GM23338 (cell line): Measurements from ENCODE around the gene TRDN.

Source experiments
- CREB1 ChIP-seq: fragments of 250-450 bp; sonication (Bioruptor Pico); IDR thresholded peaks from 2 replicates; pipeline ENCODE4 v1.5.0; 2020; ENCODE audit warnings: low read depth, mild to moderate bottlenecking, moderate library complexity
- EZH2 ChIP-seq: fragments of 200-600 bp; sonication (generic); IDR thresholded peaks from one replicate; pipeline ENCODE4 v1.8.0; 2017; ENCODE audit warnings: antibody characterized with exemption, mild to moderate bottlenecking, low read depth; ENCODE audit not compliant: unreplicated experiment
- EZH2phosphoT487 ChIP-seq: fragments of 200-600 bp; sonication (generic); IDR thresholded peaks from one replicate; pipeline ENCODE4 v1.8.1; 2018; ENCODE audit warnings: antibody characterized with exemption; ENCODE audit not compliant: unreplicated experiment
- JUNB ChIP-seq: IDR thresholded peaks from one replicate; pipeline ENCODE4 v1.6.1; 2016; ENCODE audit warnings: antibody characterized with exemption; ENCODE audit not compliant: unreplicated experiment
- POLR2AphosphoS5 ChIP-seq: IDR thresholded peaks from 2 replicates; pipeline ENCODE4 v1.6.1; 2016; ENCODE audit warnings: antibody characterized with exemption, low read depth
- STAT1 ChIP-seq: IDR thresholded peaks from one replicate; pipeline ENCODE4 v1.6.1; 2016; ENCODE audit warnings: antibody characterized with exemption; ENCODE audit not compliant: unreplicated experiment
- ZNF114 ChIP-seq: fragments of 250-450 bp; sonication (Bioruptor Pico); IDR thresholded peaks from 2 replicates; pipeline ENCODE4 v1.5.0; 2020; ENCODE audit warnings: mild to moderate bottlenecking, moderate library complexity
- TF ChIP-seq, protein P1 (sequence below), 2 experiments: fragments of 200-600 bp in 1 of 2; sonication (generic) in 1 of 2; conservative IDR thresholded peaks; 2 replicates each; pipeline versions ENCODE4 v1.5.1 to v1.6.1; 2016 to 2017; ENCODE audit warnings: antibody characterized with exemption in 2 of 2, low read depth in 2 of 2, mild to moderate bottlenecking in 2 of 2, moderate library complexity in 1 of 2
- TF ChIP-seq, protein P2 (sequence below): IDR thresholded peaks from one replicate; pipeline ENCODE4 v1.6.1; 2018; ENCODE audit warnings: antibody characterized with exemption; ENCODE audit not compliant: unreplicated experiment
- TF ChIP-seq, protein P3 (sequence below): fragments of 250-450 bp; sonication (Bioruptor Pico); IDR thresholded peaks from 2 replicates; pipeline ENCODE4 v1.5.0; 2020; ENCODE audit warnings: mild to moderate bottlenecking, moderate library complexity
- TF ChIP-seq, protein P4 (sequence below): IDR thresholded peaks from 2 replicates; pipeline ENCODE4 v1.6.1; 2016; ENCODE audit warnings: antibody characterized with exemption

DNA sequence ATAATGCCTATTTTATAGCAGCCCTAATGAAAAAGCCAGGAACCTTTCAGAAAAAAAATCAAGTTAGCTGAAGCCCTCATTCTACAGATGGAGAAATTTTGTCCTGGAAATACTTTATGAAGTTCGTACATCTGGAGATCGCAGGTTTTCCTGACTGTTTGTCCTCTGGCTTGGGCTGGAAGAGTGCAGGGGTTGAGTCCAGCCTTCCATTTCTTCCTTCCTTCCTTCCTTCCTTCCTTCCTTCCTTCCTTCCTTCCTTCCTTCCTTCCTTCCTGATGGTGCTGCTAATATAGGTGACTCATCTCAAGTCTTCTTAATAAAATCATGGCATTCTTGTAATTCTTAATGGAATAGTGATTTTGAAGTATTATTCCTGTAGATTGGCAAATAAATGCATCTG, 413.3 kb downstream of the TRDN start:
- TF ChIP-seq, protein P1, sequence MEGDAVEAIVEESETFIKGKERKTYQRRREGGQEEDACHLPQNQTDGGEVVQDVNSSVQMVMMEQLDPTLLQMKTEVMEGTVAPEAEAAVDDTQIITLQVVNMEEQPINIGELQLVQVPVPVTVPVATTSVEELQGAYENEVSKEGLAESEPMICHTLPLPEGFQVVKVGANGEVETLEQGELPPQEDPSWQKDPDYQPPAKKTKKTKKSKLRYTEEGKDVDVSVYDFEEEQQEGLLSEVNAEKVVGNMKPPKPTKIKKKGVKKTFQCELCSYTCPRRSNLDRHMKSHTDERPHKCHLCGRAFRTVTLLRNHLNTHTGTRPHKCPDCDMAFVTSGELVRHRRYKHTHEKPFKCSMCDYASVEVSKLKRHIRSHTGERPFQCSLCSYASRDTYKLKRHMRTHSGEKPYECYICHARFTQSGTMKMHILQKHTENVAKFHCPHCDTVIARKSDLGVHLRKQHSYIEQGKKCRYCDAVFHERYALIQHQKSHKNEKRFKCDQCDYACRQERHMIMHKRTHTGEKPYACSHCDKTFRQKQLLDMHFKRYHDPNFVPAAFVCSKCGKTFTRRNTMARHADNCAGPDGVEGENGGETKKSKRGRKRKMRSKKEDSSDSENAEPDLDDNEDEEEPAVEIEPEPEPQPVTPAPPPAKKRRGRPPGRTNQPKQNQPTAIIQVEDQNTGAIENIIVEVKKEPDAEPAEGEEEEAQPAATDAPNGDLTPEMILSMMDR (conservative IDR thresholded peaks at IDR 0.05; ENCODE audit: low read depth in 2 of 2), result no peak
- TF ChIP-seq EZH2 (no peak), EZH2phosphoT487 (no peak), POLR2AphosphoS5 (no peak), CREB1 (CRISPR knock-in tag) (no peak), JUNB (no peak), STAT1 (no peak), ZNF114 (no peak)
- TF ChIP-seq, protein P2, sequence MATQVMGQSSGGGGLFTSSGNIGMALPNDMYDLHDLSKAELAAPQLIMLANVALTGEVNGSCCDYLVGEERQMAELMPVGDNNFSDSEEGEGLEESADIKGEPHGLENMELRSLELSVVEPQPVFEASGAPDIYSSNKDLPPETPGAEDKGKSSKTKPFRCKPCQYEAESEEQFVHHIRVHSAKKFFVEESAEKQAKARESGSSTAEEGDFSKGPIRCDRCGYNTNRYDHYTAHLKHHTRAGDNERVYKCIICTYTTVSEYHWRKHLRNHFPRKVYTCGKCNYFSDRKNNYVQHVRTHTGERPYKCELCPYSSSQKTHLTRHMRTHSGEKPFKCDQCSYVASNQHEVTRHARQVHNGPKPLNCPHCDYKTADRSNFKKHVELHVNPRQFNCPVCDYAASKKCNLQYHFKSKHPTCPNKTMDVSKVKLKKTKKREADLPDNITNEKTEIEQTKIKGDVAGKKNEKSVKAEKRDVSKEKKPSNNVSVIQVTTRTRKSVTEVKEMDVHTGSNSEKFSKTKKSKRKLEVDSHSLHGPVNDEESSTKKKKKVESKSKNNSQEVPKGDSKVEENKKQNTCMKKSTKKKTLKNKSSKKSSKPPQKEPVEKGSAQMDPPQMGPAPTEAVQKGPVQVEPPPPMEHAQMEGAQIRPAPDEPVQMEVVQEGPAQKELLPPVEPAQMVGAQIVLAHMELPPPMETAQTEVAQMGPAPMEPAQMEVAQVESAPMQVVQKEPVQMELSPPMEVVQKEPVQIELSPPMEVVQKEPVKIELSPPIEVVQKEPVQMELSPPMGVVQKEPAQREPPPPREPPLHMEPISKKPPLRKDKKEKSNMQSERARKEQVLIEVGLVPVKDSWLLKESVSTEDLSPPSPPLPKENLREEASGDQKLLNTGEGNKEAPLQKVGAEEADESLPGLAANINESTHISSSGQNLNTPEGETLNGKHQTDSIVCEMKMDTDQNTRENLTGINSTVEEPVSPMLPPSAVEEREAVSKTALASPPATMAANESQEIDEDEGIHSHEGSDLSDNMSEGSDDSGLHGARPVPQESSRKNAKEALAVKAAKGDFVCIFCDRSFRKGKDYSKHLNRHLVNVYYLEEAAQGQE, result no peak
- TF ChIP-seq, protein P3, sequence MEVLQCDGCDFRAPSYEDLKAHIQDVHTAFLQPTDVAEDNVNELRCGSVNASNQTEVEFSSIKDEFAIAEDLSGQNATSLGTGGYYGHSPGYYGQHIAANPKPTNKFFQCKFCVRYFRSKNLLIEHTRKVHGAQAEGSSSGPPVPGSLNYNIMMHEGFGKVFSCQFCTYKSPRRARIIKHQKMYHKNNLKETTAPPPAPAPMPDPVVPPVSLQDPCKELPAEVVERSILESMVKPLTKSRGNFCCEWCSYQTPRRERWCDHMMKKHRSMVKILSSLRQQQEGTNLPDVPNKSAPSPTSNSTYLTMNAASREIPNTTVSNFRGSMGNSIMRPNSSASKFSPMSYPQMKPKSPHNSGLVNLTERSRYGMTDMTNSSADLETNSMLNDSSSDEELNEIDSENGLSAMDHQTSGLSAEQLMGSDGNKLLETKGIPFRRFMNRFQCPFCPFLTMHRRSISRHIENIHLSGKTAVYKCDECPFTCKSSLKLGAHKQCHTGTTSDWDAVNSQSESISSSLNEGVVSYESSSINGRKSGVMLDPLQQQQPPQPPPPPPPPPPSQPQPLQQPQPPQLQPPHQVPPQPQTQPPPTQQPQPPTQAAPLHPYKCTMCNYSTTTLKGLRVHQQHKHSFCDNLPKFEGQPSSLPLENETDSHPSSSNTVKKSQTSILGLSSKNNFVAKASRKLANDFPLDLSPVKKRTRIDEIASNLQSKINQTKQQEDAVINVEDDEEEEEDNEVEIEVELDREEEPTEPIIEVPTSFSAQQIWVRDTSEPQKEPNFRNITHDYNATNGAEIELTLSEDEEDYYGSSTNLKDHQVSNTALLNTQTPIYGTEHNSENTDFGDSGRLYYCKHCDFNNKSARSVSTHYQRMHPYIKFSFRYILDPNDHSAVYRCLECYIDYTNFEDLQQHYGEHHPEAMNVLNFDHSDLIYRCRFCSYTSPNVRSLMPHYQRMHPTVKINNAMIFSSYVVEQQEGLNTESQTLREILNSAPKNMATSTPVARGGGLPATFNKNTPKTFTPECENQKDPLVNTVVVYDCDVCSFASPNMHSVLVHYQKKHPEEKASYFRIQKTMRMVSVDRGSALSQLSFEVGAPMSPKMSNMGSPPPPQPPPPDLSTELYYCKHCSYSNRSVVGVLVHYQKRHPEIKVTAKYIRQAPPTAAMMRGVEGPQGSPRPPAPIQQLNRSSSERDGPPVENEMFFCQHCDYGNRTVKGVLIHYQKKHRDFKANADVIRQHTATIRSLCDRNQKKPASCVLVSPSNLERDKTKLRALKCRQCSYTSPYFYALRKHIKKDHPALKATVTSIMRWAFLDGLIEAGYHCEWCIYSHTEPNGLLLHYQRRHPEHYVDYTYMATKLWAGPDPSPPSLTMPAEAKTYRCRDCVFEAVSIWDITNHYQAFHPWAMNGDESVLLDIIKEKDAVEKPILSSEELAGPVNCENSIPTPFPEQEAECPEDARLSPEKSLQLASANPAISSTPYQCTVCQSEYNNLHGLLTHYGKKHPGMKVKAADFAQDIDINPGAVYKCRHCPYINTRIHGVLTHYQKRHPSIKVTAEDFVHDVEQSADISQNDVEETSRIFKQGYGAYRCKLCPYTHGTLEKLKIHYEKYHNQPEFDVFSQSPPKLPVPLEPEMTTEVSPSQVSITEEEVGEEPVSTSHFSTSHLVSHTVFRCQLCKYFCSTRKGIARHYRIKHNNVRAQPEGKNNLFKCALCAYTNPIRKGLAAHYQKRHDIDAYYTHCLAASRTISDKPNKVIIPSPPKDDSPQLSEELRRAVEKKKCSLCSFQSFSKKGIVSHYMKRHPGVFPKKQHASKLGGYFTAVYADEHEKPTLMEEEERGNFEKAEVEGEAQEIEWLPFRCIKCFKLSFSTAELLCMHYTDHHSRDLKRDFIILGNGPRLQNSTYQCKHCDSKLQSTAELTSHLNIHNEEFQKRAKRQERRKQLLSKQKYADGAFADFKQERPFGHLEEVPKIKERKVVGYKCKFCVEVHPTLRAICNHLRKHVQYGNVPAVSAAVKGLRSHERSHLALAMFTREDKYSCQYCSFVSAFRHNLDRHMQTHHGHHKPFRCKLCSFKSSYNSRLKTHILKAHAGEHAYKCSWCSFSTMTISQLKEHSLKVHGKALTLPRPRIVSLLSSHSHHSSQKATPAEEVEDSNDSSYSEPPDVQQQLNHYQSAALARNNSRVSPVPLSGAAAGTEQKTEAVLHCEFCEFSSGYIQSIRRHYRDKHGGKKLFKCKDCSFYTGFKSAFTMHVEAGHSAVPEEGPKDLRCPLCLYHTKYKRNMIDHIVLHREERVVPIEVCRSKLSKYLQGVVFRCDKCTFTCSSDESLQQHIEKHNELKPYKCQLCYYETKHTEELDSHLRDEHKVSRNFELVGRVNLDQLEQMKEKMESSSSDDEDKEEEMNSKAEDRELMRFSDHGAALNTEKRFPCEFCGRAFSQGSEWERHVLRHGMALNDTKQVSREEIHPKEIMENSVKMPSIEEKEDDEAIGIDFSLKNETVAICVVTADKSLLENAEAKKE (CRISPR knock-in tag), result no peak
- TF ChIP-seq, protein P4, sequence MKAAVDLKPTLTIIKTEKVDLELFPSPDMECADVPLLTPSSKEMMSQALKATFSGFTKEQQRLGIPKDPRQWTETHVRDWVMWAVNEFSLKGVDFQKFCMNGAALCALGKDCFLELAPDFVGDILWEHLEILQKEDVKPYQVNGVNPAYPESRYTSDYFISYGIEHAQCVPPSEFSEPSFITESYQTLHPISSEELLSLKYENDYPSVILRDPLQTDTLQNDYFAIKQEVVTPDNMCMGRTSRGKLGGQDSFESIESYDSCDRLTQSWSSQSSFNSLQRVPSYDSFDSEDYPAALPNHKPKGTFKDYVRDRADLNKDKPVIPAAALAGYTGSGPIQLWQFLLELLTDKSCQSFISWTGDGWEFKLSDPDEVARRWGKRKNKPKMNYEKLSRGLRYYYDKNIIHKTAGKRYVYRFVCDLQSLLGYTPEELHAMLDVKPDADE, result no peak
